Heart right ventricle (tissue), 16 donors: ENCODE data around the gene DGKQ. TPM values are rescaled to one million over a fixed set of nuclear protein-coding genes. Genes with fewer than 3 reads are reported as not detected.

ENCODE experiments used
- ATAC-seq, 8 donors: fragments of 200-7000 bp; cut with Tn5 transposase; one replicate each; pipeline ENCODE4 v1.9.1; 2020; ENCODE audit warnings: mild to moderate bottlenecking in 8 of 8, moderate library complexity in 8 of 8, moderate number of reproducible peaks in 1 of 8
- DNase-seq, 2 donors: peaks; one replicate each; pipeline ENCODE4 v3.0.0-alpha.2; 2020
- H3K27ac ChIP-seq, 10 donors: fragments of 200-600 bp; sonication (generic) in 2 of 10; one replicate each; pipeline versions ENCODE4 v1.5.0 to v1.8.0; 2020 to 2022; ENCODE audit warnings: mild to moderate bottlenecking in 3 of 10
- H3K27me3 ChIP-seq, 7 donors: fragments of 200-600 bp; one replicate each; pipeline ENCODE4 v1.8.0; 2021 to 2022; ENCODE audit warnings: mild to moderate bottlenecking in 2 of 7
- H3K36me3 ChIP-seq, 9 donors: fragments of 200-600 bp; sonication (generic) in 1 of 9; one replicate each; pipeline versions ENCODE4 v1.5.0 to v1.8.0; 2020 to 2022; ENCODE audit warnings: mild to moderate bottlenecking in 2 of 9
- H3K4me1 ChIP-seq, 9 donors: fragments of 200-600 bp; sonication (generic) in 1 of 9; one replicate each; pipeline versions ENCODE4 v1.5.0 to v1.8.0; 2020 to 2022; ENCODE audit warnings: mild to moderate bottlenecking in 4 of 9
- H3K4me3 ChIP-seq, 10 donors: fragments of 200-600 bp; sonication (generic) in 2 of 10; one replicate each; pipeline versions ENCODE4 v1.5.0 to v1.8.0; 2020 to 2022; ENCODE audit warnings: mild to moderate bottlenecking in 7 of 10, moderate library complexity in 2 of 10
- H3K9me3 ChIP-seq, 11 donors: fragments of 200-600 bp in 10 of 11; sonication (generic) in 2 of 11; one replicate each; pipeline versions ENCODE4 v1.5.0 to v1.8.0; 2013 to 2022; ENCODE audit warnings: mild to moderate bottlenecking in 2 of 11, control low read depth in 1 of 11, moderate library complexity in 1 of 11
- CTCF ChIP-seq, 9 donors: fragments of 200-600 bp; sonication (generic) in 2 of 9; IDR thresholded peaks; one replicate each; pipeline versions ENCODE4 v1.5.0 to v1.8.0; 2021 to 2022; ENCODE audit warnings: antibody characterized with exemption in 9 of 9, mild to moderate bottlenecking in 5 of 9, moderate library complexity in 1 of 9
- WGBS, 2 donors: extraction: QIAGEN DNeasy Blood & Tissue Kit; methylation state at CpG; one replicate each; pipeline ENCODE4 v1.1.7; 2013; ENCODE audit warnings: inconsistent platforms in 1 of 2; 5-methylcytosine and 5-hydroxymethylcytosine counted together
- intact Hi-C, 10 donors: fragments of 100-400 bp; cut with DNase I; formaldehyde crosslinking; loops; one replicate each; pipeline versions ENCODE4 v1.11.1 to v1.14.2; 2022
- polyA plus RNA-seq, 2 donors: library from polyadenylated mRNA; stranded (reverse); fragments of 200-250 nt; gene quantifications; one replicate each; pipeline ENCODE4 v1.2.3, GENCODE V29; 2013
- total RNA-seq, 10 donors: library from RNA; stranded (reverse); fragmentation: NEBNext Ultra II Directional in 3 of 10; extraction: Animal tissue kit (Norgen Biotek cat#: 25700) in 3 of 10; gene quantifications; one replicate each; pipeline versions ENCODE4 v1.2.1 to v1.2.4, GENCODE V29; 2021 to 2023
- donor health status: Arrhythmogenic right ventricular cardiomyopathy.
- donor health status: ischemic (EF 13 %, LVEDD 7.1; RV severe dilation, severe dysfunction).
- donor health status: healthy with polysubstance abuse.
- donor health status: DM: no; HTN: yes; CAD: no.
- donor health status: DM: no; HTN: no; CAD: no.
- donor health status: ischemic (EF 25% LVEDD 6.9; RV normal size, moderate dysfunction).
- donor health status: ischemic (EF 25% LVEDD 5.7; RV mildly dilated, moderate dysfunction).
- donor health status: healthy.
- donor health status: DM: yes; HTN: yes; CAD: no.
- donor health status: Ischemic cardiomyopathy.
- donor health status: ischemic (EF 35%, LVEDD 5.7; RV mildly dilated, moderate dysfunction).
- donor health status: nonischemic (EF 11% LVEDD 7.7; RV severe dilation, severe dysfunction).
- donor health status: DM: yes; HTN: yes; CAD: no.
- donor health status: PGD.
- donor health status: ischemic (EF 29% LVEDD 5.4; RV normal size, mild dysfunction).
- donor health status: nonischemic (EF 23%, LVEDD 6.1; RV moderate dilation, normal function).

The DGKQ gene
- total and polyA plus RNA-seq, 12 donors = 2.8 to 5.2 (median 3.8) TPM

- DNase-seq (no peak), ATAC-seq (peak in 2 of 8 donors; percentile 3 to 20)
- WGBS, 2 donors = 86 to 89% methylated on average over 16 of the region's 16 CpGs
- intact Hi-C loops = no loop called here
- H3K27me3 ChIP-seq = no peaks in the 10 kb centered on the region
- no peaks in the 10 kb centered on the region for H3K4me1 ChIP-seq
- no peak overlapping the region for H3K27ac ChIP-seq
- no peak overlapping the region for H3K4me3 ChIP-seq
- TF ChIP-seq CTCF (IDR thresholded peaks at IDR 0.05) = no peak
- no peaks in the 10 kb centered on the region for H3K9me3 ChIP-seq
- peaks cover 0 to 84% (median 14%) of the 10 kb centered on the region in 9 donors for H3K36me3 ChIP-seq
These were observed 13.2 kb downstream of the DGKQ start for GRCh38 chr4:960140-960635.

GRCh38 chr4:959338-960139 lies 13.8 kb downstream of the DGKQ start:
- Histone ChIP-seq H3K4me1 (no peaks in the 10 kb centered on the region), H3K4me3 (no peak overlapping the region), H3K36me3 (peaks cover 0 to 84% (median 13%) of the 10 kb centered on the region in 9 donors), H3K27ac (no peak overlapping the region), H3K9me3 (no peaks in the 10 kb centered on the region), H3K27me3 (no peaks in the 10 kb centered on the region)
- intact Hi-C loops = loop anchor here in 1 of 10 donors (10.0 kb wide), 1 partner anchor 215 kb away; no protein-coding TSS in a partner anchor
- no peak for TF ChIP-seq CTCF (IDR thresholded peaks at IDR 0.05)
- DNase-seq (no peak), ATAC-seq (peak in 2 of 8 donors; percentile 3 to 11)
- WGBS, 2 donors = 85 to 86% methylated on average over 24 of the region's 24 CpGs

- no peaks in the 10 kb centered on the region for H3K9me3 ChIP-seq
- DNase-seq (no peak), ATAC-seq (peak in 1 of 8 donors; percentile 3)
- peaks cover 0 to 86% (median 13%) of the 10 kb centered on the region in 9 donors for H3K36me3 ChIP-seq
- intact Hi-C loops = loop anchor here in 1 of 10 donors (10.0 kb wide), 1 partner anchor 214 kb away; no protein-coding TSS in a partner anchor
- 84 to 86% methylated on average over 17 of the region's 17 CpGs for WGBS, 2 donors
- no peaks in the 10 kb centered on the region for H3K27me3 ChIP-seq
- no peaks in the 10 kb centered on the region for H3K4me1 ChIP-seq
- no peak overlapping the region for H3K4me3 ChIP-seq
- TF ChIP-seq CTCF (IDR thresholded peaks at IDR 0.05) = no peak
- H3K27ac ChIP-seq = no peak overlapping the region
These were observed 14.6 kb downstream of the DGKQ start for GRCh38 chr4:958696-959337.

- H3K4me1 ChIP-seq = no peaks in the 10 kb centered on the region
- peaks cover 0 to 89% (median 18%) of the 10 kb centered on the region in 9 donors for H3K36me3 ChIP-seq
- ATAC-seq (no peak), DNase-seq (no peak)
- H3K27ac ChIP-seq = no peak overlapping the region
- no peak overlapping the region for H3K4me3 ChIP-seq
- 89 to 94% methylated on average over 17 of the region's 17 CpGs for WGBS, 2 donors
- intact Hi-C loops = loop anchor here in 1 of 10 donors (10.0 kb wide), 1 partner anchor 213 kb away; no protein-coding TSS in a partner anchor
- no peaks in the 10 kb centered on the region for H3K27me3 ChIP-seq
- H3K9me3 ChIP-seq = no peaks in the 10 kb centered on the region
- TF ChIP-seq CTCF (IDR thresholded peaks at IDR 0.05) = no peak
These were observed 15.1 kb downstream of the DGKQ start for GRCh38 chr4:958314-958665.
